Stimulated activated CD8-positive, alpha-beta memory T cell treated with anti-CD3 and anti-CD28 coated beads, Interleukin-4, amount 100 ng/mL, for 24 hours (primary cell): Measurements from ENCODE around the gene PDE4DIP.
"Not testable (repeated sequence)": the region's sequence is repeated elsewhere in the genome, so short reads cannot be mapped to it uniquely, and the experiment has no call there.

Experiments used
- DNase-seq: peaks from one replicate; pipeline ENCODE4 v3.0.0-alpha.2; 2020; ENCODE audit warnings: low read depth

The PDE4DIP gene

DNA sequence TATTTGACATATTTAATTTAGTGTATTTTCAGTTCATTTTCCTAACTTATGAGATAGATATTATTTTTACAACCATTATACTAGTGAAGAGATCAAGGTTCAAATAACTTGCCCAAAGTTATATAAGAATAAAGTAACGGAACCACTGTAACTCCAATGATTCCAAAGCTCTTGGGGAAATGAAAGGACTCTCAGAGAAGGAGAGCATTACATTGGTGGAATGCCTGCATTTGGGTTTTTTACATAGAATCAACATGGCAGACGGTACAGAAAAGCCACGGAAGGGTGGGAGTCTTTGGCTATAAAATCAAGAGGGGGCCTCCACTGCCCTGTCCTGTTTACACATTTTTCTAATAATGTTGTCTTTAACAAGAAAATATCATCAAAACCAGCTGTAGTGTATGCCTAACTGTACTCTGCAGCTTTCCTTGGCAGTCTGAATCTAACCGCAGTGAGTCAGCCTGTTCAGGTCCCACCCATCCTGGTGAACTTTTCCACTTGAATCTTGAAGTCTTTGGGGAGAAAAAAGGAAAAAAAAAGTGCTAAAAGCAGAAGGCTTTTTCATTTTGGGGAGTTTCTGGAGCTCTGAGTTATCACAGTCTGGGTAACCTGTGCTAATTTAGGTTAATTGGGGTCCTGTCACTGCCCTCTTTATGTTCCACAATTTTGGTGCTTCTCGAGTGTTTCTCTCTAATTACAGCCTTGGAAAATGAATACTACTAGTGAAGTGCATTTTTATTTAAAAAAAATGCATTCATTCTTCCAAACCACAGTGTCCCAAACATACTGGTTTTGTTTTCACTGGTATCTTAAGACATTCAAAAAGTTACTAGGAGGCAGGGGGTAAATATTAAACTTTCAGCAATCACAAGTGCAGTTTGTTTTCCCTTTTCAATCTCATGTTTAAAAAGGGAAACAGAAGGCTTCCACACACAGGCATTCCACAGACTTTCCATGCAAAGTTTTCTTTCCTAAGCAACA, 30.5 kb downstream of the PDE4DIP start:
- DNase-seq = not testable (repeated sequence)

DNA sequence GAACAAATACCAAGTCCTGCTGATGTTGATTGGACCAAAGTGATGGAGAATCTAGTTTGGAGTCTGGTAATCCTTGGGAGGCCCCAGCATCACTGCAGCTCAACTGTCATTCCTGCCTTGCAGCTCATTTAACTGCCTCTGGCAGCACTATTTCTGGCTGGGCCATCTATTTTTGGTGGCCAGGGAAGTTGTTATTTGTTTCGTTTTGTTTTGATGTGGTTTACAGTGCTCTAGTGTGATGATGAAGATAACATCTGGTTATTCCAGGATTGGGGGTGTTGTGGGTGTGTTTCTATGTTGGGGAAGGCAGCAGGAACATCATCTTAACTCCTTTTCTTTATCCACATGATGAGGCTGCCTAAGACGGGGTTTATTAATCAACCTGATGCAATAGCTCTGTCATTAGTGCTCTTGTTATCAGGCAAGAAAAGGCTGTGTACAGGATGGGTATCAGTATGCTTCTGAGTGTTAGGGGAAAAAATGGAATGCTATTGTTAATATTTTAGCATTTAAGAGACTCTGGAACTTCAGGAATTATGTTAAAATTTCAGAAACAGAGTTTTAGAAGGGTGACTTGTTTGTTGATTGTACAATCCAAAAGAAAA, 35.7 kb downstream of the PDE4DIP start:
- not testable (repeated sequence) for DNase-seq

DNA sequence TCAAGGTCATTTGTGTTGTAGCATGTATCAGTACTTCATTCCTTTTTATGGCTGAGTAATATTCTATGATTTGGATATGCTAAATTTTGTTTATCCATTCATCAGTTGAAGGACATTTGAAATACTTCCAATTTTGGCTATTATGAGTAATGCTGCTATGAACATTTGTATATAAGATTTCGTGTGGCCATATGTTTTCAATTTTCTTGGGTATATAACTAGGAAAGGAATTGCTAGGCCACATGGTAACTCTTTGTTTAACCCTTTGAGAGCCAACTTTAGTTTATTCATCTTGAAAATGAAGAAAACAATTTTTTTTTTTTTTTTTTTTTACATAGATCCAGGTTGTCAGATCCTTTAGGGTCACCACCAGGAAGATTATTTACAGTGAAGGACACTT, 37.0 kb downstream of the PDE4DIP start:
- not testable (repeated sequence) for DNase-seq

GRCh38 chr1:148885219-148885618, 41.0 kb downstream of the PDE4DIP start:
- not testable (repeated sequence) for DNase-seq

DNA sequence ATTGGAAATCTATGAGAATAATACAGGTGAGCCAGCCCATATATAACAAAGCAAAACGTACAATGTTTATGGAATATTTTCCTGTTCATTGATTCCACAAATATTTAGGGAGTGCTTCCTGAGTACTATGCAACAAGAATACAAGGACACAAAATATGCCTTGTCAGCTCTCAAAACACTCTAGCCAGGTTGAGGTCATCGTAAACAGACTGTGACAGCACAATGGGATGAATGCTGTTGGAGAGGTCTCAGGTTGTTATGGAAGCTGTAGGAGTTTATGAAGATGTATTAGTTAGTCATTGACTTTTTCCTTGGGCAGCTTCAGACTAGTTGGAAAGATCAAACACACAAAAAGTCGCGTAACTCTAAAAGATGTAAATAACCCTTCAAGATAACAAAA, 42.1 kb downstream of the PDE4DIP start:
- DNase-seq = not testable (repeated sequence)

DNA sequence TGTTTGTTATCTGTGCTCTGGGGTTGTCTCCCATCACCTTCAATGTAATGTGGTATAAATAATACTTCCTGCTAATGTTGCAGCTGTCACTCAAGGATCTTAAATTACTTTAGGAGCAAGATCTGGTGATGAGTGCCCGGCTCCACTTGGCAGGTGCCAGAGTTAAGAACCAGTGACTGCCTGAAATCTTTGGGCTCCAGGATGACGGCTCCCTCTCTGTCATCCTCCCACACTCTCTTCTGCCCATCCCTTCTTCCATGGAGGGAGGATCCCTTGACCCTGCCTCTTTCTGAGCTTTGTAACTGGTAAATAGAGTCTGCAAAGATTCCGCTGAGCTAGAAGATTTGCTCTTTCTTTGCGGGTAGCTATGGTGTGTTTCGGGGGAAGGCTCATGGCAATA, 44.4 kb downstream of the PDE4DIP start:
- DNase-seq = not testable (repeated sequence)

DNA sequence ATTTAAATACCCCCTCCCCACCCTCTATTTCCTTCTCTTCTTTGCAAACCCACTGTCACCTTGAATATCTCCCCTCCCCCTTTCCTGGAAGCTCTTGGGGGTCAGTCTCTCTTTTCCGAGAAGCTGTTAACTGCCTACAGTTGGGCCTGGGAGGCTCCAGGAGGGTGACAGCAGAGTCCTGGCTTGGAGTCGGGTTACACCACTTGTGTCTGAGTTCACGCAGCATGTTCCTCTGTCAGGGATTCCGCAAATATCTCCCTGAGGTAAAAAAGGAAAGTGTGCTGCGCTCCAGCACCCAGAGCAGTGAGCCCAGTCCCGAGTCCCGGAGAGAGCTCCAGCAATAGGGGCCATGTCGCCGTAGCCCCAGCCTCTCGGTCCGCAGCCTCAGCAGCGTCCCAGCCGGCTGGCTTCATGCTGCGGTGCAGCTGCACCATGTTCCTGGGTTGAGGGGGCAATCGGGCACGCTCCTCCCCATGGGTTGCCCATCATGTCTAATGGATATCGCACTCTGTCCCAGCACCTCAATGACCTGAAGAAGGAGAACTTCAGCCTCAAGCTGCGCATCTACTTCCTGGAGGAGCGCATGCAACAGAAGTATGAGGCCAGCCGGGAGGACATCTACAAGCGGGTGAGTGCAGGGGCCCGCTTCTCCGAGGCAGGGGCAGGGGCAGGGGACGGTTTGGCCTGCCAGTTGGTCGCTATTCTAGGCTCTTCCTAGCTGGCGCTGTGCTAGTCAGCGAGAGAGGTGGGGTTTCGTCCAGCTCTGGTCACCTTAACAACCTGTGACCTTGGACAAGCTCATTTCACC, 45.2 kb downstream of the PDE4DIP start:
- DNase-seq = not testable (repeated sequence)

GRCh38 chr1:148890075-148890568, 45.9 kb downstream of the PDE4DIP start:
- DNase-seq = not testable (repeated sequence)

- DNase-seq = not testable (repeated sequence)
These were observed 50.4 kb downstream of the PDE4DIP start for GRCh38 chr1:148894360-148895352.

DNA sequence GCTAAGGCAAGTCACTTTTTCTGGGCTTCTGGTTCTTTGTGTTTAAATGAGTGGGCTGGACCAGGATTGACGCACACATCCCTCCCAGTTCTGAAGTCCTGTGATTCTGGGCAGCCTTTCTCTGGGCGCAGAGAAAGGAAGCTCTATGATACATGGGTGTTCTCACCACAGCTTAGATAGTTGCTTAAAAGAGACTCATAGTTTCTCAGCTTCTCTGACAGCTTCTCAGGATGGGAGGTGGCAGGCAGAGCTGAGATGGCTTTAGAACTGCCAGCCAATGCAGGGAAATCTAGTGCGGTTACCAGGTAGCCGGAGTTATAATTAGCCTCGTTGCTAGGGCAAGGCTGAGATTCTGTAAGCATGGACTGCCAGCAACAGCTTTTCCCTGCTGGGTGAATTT, 55.8 kb downstream of the PDE4DIP start:
- not testable (repeated sequence) for DNase-seq

GRCh38 chr1:148900691-148901090, 56.5 kb downstream of the PDE4DIP start:
- DNase-seq = not testable (repeated sequence)

GRCh38 chr1:148901150-148901952, 57.1 kb downstream of the PDE4DIP start:
- not testable (repeated sequence) for DNase-seq

GRCh38 chr1:148901953-148902341, 57.7 kb downstream of the PDE4DIP start:
- not testable (repeated sequence) for DNase-seq

DNA sequence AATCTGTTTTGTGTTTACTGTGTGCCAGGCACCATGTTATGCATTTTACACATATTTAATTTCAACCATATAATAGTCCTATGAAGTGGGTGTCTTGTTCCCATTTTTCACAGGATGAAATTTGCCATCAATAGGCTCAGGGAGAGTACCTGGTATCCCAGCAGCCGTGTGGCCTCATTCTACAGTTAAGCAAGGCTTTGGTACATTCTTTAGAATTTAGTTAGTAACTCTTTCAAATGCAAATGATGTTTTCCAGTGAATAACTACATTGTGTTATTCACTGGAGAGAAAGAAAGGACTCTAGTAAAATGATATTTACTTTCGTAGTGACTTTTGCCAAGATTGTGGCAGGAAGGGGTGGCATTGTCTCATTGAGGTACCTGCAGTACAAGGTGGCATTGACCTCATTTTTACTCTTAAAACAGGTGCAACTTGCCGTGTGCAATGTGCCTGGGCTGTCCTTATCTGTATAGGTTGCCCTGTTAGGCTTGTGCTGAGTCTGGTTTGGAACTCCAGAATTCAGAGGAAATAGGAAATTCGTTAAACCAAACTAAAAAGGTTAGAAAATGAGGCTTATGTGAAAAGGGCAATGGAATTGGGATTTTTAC, 65.1 kb downstream of the PDE4DIP start:
- not testable (repeated sequence) for DNase-seq

DNA sequence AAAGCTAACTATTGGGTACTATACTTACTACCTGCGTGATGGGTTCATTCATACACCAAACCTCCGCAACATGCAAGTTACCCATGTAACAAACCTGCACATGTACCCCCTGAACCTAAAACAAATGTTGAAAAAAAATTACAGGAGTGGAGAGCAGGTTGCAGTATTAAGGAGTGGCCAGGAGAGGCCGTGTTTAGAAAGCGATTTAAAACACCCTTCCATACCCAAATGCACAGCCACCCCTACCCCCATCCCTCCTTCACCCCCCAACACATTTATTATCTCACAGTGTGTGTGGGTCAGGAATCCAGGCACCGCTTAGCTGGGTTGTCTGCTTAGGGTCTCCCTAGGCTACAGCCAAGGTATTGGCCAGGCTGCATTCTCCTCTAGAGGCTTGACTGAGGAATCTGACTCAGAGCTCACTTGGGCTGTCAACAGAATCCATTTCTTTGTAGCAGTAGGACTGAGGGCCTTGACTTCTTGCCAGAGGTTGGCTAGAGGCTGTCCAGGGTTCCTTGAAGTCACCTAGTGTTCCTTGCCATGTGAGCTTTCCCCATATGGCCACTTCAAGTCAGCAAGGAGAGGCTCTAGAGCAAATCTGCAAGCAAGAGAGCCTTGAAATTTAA, 67.2 kb downstream of the PDE4DIP start:
- DNase-seq = not testable (repeated sequence)

DNA sequence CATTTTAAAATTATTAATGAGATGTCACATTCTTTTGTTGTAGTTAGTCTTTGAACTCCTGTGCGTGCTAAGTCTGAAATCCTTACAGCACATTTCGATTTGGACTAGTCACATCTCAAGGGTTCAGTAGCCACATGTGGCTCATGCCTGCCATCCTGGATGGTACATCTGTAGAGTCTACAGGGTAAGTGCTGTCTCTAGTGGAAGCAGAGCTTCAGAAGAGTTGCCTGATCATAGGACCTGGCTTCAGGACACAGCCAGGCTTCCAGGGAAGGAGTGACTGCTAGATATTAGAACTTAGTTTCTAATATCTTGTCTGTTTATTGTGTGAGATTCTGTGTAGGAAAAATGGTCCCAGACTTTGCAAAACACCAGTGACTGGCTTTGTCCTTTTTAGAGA, 72.0 kb downstream of the PDE4DIP start:
- DNase-seq = not testable (repeated sequence)

- DNase-seq = not testable (repeated sequence)
These were observed 72.6 kb downstream of the PDE4DIP start for GRCh38 chr1:148916695-148917348.

GRCh38 chr1:148918836-148919447, 74.7 kb downstream of the PDE4DIP start:
- not testable (repeated sequence) for DNase-seq
